Mesendoderm (in vitro differentiated cells): ENCODE results near the gene SMIM9.

Experiments
- DNase-seq: peaks from one replicate; pipeline ENCODE4 v3.0.0; 2013
- H2AK5ac ChIP-seq: 2 replicates; pipeline ENCODE4 v1.6.1; 2013; ENCODE audit warnings: low read length, inconsistent platforms
- H2BK120ac ChIP-seq: 2 replicates; pipeline ENCODE4 v1.6.1; 2013; ENCODE audit warnings: low read depth, mild to moderate bottlenecking, low read length, moderate library complexity, mixed read lengths
- H2BK15ac ChIP-seq: replicated peaks from 2 replicates; pipeline ENCODE4 v1.6.1; 2013; ENCODE audit warnings: low read depth, mild to moderate bottlenecking, moderate library complexity
- H2BK5ac ChIP-seq: 2 replicates; pipeline ENCODE4 v1.6.1; 2013; ENCODE audit warnings: low read length, inconsistent platforms
- H3K18ac ChIP-seq: 2 replicates; pipeline ENCODE4 v1.6.1; 2013; ENCODE audit warnings: mild to moderate bottlenecking, low read length, mixed read lengths
- H3K23ac ChIP-seq: one replicate; pipeline ENCODE4 v1.6.1; 2013; ENCODE audit warnings: low read length
- H3K27ac ChIP-seq: 2 replicates; pipeline ENCODE4 v1.5.1; 2013; ENCODE audit warnings: low read depth, mild to moderate bottlenecking, inconsistent platforms, low read length, moderate library complexity
- H3K27me3 ChIP-seq: 2 replicates; pipeline ENCODE4 v1.6.1; 2013; ENCODE audit warnings: low read length, control low read depth, mild to moderate bottlenecking, inconsistent platforms; ENCODE audit not compliant: insufficient read depth, poor library complexity
- H3K36me3 ChIP-seq: 2 replicates; pipeline ENCODE4 v1.6.1; 2013; ENCODE audit warnings: low read length, inconsistent platforms; ENCODE audit not compliant: control insufficient read depth, insufficient read depth
- H3K4ac ChIP-seq: one replicate; pipeline ENCODE4 v1.6.1; 2013; ENCODE audit warnings: low read depth, mild to moderate bottlenecking, low read length, moderate library complexity
- H3K4me1 ChIP-seq: 2 replicates; pipeline ENCODE4 v1.6.1; 2013; ENCODE audit warnings: low read depth, low read length, inconsistent platforms; ENCODE audit not compliant: control insufficient read depth
- H3K4me2 ChIP-seq: 2 replicates; pipeline ENCODE4 v1.6.1; 2013; ENCODE audit warnings: low read length
- H3K4me3 ChIP-seq: 2 replicates; pipeline ENCODE4 v1.5.1; 2013; ENCODE audit warnings: mild to moderate bottlenecking, low read length
- H3K56ac ChIP-seq: one replicate; pipeline ENCODE4 v1.6.1; 2013; ENCODE audit warnings: low read length
- H3K79me1 ChIP-seq: 2 replicates; pipeline ENCODE4 v1.6.1; 2013; ENCODE audit warnings: low read length, inconsistent platforms
- H3K79me2 ChIP-seq: 2 replicates; pipeline ENCODE4 v1.6.1; 2013; ENCODE audit warnings: mild to moderate bottlenecking, low read length; ENCODE audit not compliant: control insufficient read depth, insufficient read depth
- H3K9ac ChIP-seq: 2 replicates; pipeline ENCODE4 v1.6.1; 2013; ENCODE audit warnings: low read length, inconsistent platforms
- H4K5ac ChIP-seq: one replicate; pipeline ENCODE4 v1.6.1; 2013; ENCODE audit warnings: low read length
- H4K8ac ChIP-seq: one replicate; pipeline ENCODE4 v1.6.1; 2013; ENCODE audit warnings: low read depth, mild to moderate bottlenecking, control low read depth, low read length, moderate library complexity
- WGBS: extraction: QIAGEN DNeasy Blood & Tissue Kit; methylation state at CpG from one replicate; pipeline ENCODE4 v1.1.7; 2013; ENCODE audit warnings: low lambda C conversion rate, missing lambda C conversion rate; ENCODE audit not compliant: insufficient coverage; ENCODE audit errors: extremely low coverage; 5-methylcytosine and 5-hydroxymethylcytosine counted together

The SMIM9 gene

DNA sequence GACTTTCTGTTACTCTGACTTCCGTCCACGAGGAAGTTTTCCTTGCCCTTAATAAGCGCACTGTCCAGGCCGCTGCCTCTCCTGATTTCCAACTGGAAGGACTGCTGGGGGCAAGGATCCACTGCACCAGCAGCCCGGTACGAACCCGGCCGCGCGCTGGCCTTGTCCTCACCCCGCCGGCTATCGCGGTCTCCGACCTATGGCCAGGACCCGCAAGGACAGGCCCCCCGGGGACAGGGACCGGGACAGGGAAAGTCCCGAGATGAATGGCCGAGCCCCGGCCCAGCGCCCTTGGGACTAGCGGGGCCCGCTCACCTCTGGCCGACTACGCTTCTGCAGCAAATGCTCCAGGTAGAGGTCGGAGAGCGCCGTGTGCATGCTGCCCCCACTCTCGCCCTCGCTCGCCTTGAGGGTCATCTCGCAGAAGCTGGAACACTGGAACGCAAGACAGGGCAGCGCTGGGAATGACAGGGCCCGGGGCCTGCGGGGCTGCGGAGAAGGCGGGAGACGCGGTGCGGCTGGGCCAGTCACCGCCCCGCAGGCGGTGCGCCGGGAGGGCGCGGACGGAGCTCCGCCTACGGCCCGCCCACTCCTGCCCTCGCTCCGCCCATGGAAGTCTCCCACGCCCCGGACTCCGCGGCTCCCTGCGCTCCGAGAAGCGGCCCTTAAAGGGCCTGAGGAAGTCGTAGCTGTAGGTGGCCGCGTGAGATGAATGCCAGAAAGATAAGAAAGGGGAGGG, 29.3 kb downstream of the SMIM9 start, which contains the start of gene MPP1:
Gene MPP1, minus strand, starts transcription at position 529 of the 739 bp plus-strand sequence. Its CDS starts 112 bp downstream, at position 417.
- no peak within 1 kb of the TSS for H2AK5ac ChIP-seq
- H3K4me1 ChIP-seq: peaks cover 4% of the 10 kb centered on the region
- peak within 1 kb of the TSS; percentile 86 for H3K56ac ChIP-seq
- H3K36me3 ChIP-seq: no peaks in the 10 kb centered on the region
- no peak within 1 kb of the TSS for H3K18ac ChIP-seq
- no CpG with 5 or more reads among the region's 65 CpGs for WGBS
- H3K23ac ChIP-seq: no peak within 1 kb of the TSS
- no peak within 1 kb of the TSS for H3K4ac ChIP-seq
- peak; percentile 83 for DNase-seq
- H3K27ac ChIP-seq: no peak within 1 kb of the TSS
- H3K4me3 ChIP-seq: peak within 1 kb of the TSS; percentile 51
- H3K27me3 ChIP-seq: no peaks in the 10 kb centered on the region
- H3K9ac ChIP-seq: peak within 1 kb of the TSS; percentile 72
- no peak within 1 kb of the TSS for H4K8ac ChIP-seq
- H3K4me2 ChIP-seq: peak within 1 kb of the TSS; percentile 40
- H2BK120ac ChIP-seq: no peak within 1 kb of the TSS
- H4K5ac ChIP-seq: no peak within 1 kb of the TSS
- no peak within 1 kb of the TSS for H2BK5ac ChIP-seq
- H3K79me2 ChIP-seq: no peaks in the 10 kb centered on the region
- H2BK15ac ChIP-seq: no peak within 1 kb of the TSS
- no peaks in the 10 kb centered on the region for H3K79me1 ChIP-seq

- no peak overlapping the region for H3K18ac ChIP-seq
- DNase-seq: no peak
- no peaks in the 10 kb centered on the region for H3K27me3 ChIP-seq
- H2BK120ac ChIP-seq: no peak overlapping the region
- H3K79me1 ChIP-seq: no peaks in the 10 kb centered on the region
- peak overlapping the region; percentile 51 for H3K4me3 ChIP-seq
- no peak overlapping the region for H3K4ac ChIP-seq
- H3K9ac ChIP-seq: peak overlapping the region; percentile 72
- peak overlapping the region; percentile 38 for H3K4me2 ChIP-seq
- peaks cover 4% of the 10 kb centered on the region for H3K4me1 ChIP-seq
- no peaks in the 10 kb centered on the region for H3K36me3 ChIP-seq
- no peak overlapping the region for H3K23ac ChIP-seq
- H2BK15ac ChIP-seq: no peak overlapping the region
- no peak overlapping the region for H4K5ac ChIP-seq
- H2BK5ac ChIP-seq: no peak overlapping the region
- no peak overlapping the region for H2AK5ac ChIP-seq
- no CpG with 5 or more reads among the region's 7 CpGs for WGBS
- H3K56ac ChIP-seq: peak overlapping the region; percentile 86
- no peak overlapping the region for H4K8ac ChIP-seq
- no peak overlapping the region for H3K27ac ChIP-seq
- H3K79me2 ChIP-seq: no peaks in the 10 kb centered on the region
These were observed 30.1 kb downstream of the SMIM9 start for GRCh38 chrX:154804261-154804956.

DNA sequence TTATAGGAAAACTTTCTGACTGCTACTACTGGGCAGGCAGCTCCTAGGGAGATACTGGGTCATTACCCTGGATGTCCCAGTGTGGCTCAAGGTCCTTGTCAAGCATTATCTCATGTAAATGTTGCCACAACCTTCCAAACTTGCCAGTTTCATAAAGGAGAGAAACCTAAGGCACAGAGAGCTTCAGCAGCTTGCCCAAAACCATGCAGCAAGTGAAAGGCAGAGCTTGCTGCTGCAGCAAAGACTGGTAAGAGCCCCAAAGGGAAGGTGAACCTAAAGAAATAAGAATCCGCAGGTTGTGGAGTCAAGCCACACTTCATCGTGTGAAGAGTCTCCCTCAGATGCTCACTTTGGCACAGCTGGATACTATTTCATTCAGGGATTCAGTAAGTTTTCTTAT, 31.5 kb downstream of the SMIM9 start:
- Histone ChIP-seq H4K8ac (no peak overlapping the region), H4K5ac (no peak overlapping the region), H3K79me2 (no peaks in the 10 kb centered on the region), H3K23ac (no peak overlapping the region), H3K56ac (no peak overlapping the region), H2BK120ac (no peak overlapping the region), H2BK5ac (no peak overlapping the region), H3K79me1 (no peaks in the 10 kb centered on the region), H3K18ac (no peak overlapping the region), H3K9ac (no peak overlapping the region), H3K27ac (no peak overlapping the region), H3K4me2 (no peak overlapping the region), H2BK15ac (no peak overlapping the region), H3K4me3 (no peak overlapping the region), H3K27me3 (no peaks in the 10 kb centered on the region), H3K4ac (no peak overlapping the region), H3K36me3 (no peaks in the 10 kb centered on the region), H3K4me1 (peaks cover 4% of the 10 kb centered on the region), H2AK5ac (no peak overlapping the region)
- DNase-seq: no peak
- WGBS: no CpG with 5 or more reads among the region's 2 CpGs

DNA sequence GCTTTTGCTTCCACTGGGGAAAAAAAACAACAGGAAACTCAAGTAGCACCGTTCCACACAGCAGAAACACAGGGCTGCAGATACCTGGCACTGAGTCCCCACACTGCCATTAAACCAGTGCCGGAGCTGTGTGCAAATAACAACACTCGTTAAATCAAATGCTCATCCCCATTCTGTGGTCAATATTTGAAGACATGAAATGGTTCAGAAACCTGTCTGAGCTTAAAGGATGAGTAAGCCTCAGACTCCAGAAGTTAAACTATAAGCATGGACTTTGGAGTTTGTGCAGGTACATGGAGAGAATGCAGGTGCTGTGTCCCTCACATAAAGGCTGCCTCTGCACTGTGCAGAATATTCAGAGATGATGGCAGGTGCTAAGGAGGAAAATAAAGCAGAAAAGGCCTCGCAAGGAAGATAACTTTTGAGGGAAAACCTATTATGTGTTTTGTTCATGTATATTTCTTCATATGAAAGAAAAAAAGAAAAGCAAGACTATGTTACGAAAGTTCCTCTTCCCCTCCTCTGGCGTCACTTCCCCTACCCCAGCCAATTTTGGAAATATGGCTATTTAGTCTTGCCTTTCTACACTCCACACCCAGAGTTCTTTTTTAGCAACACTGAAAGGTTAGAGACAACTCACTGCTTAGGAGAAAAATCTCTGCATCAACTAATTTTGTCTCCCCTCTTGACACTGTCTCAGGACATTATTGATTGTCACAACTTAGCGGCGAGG, 33.8 kb downstream of the SMIM9 start:
- no peak overlapping the region for H3K18ac ChIP-seq
- H4K8ac ChIP-seq: no peak overlapping the region
- H3K4me3 ChIP-seq: no peak overlapping the region
- H3K9ac ChIP-seq: no peak overlapping the region
- H2AK5ac ChIP-seq: no peak overlapping the region
- no peak overlapping the region for H2BK120ac ChIP-seq
- no peak overlapping the region for H3K27ac ChIP-seq
- no peaks in the 10 kb centered on the region for H3K79me2 ChIP-seq
- H3K4me1 ChIP-seq: no peaks in the 10 kb centered on the region
- no peak for DNase-seq
- WGBS: no CpG with 5 or more reads among the region's 8 CpGs
- H3K27me3 ChIP-seq: no peaks in the 10 kb centered on the region
- H3K23ac ChIP-seq: no peak overlapping the region
- H2BK5ac ChIP-seq: no peak overlapping the region
- H3K56ac ChIP-seq: no peak overlapping the region
- no peak overlapping the region for H3K4me2 ChIP-seq
- H3K36me3 ChIP-seq: no peaks in the 10 kb centered on the region
- no peak overlapping the region for H3K4ac ChIP-seq
- no peaks in the 10 kb centered on the region for H3K79me1 ChIP-seq
- no peak overlapping the region for H4K5ac ChIP-seq
- no peak overlapping the region for H2BK15ac ChIP-seq

- no peak overlapping the region for H3K27ac ChIP-seq
- H3K36me3 ChIP-seq: no peaks in the 10 kb centered on the region
- no peak overlapping the region for H3K56ac ChIP-seq
- H3K27me3 ChIP-seq: no peaks in the 10 kb centered on the region
- no peak overlapping the region for H3K9ac ChIP-seq
- H2BK120ac ChIP-seq: no peak overlapping the region
- H3K79me2 ChIP-seq: no peaks in the 10 kb centered on the region
- H3K18ac ChIP-seq: no peak overlapping the region
- no peak overlapping the region for H4K5ac ChIP-seq
- no peaks in the 10 kb centered on the region for H3K4me1 ChIP-seq
- DNase-seq: peak; percentile 26
- H2BK15ac ChIP-seq: no peak overlapping the region
- H3K4me3 ChIP-seq: no peak overlapping the region
- H3K79me1 ChIP-seq: no peaks in the 10 kb centered on the region
- H3K4ac ChIP-seq: no peak overlapping the region
- no peak overlapping the region for H2AK5ac ChIP-seq
- no peak overlapping the region for H3K23ac ChIP-seq
- WGBS: no CpG with 5 or more reads among the region's 9 CpGs
- no peak overlapping the region for H3K4me2 ChIP-seq
- H4K8ac ChIP-seq: no peak overlapping the region
- H2BK5ac ChIP-seq: no peak overlapping the region
These were observed 34.7 kb downstream of the SMIM9 start for GRCh38 chrX:154799556-154800348.
